HFFc6 (cell line): Measurements from ENCODE around the gene ALG3. TPM values are rescaled to one million over a fixed set of nuclear protein-coding genes. Genes with fewer than 3 reads are reported as not detected.

Source experiments
- DNase-seq: peaks from one replicate; pipeline ENCODE4 v3.0.0-alpha.2; 2018
- H3K27ac Mint-ChIP-seq: 2 replicates; pipeline ENCODE4 v1.8.0; 2020; ENCODE audit warnings: mild to moderate bottlenecking, mixed read lengths
- H3K27me3 Mint-ChIP-seq: 2 replicates; pipeline ENCODE4 v1.8.0; 2021; ENCODE audit warnings: mild to moderate bottlenecking, moderate library complexity, mixed read lengths; ENCODE audit not compliant: insufficient read depth
- H3K36me3 Mint-ChIP-seq: 2 replicates; pipeline ENCODE4 v1.8.0; 2021; ENCODE audit warnings: low read depth, mixed read lengths
- H3K4me1 Mint-ChIP-seq: 2 replicates; pipeline ENCODE4 v1.8.0; 2020; ENCODE audit warnings: low read depth, mixed read lengths
- H3K4me3 Mint-ChIP-seq: 2 replicates; pipeline ENCODE4 v1.8.0; 2020; ENCODE audit warnings: mild to moderate bottlenecking, moderate library complexity, mixed read lengths
- H3K9me3 Mint-ChIP-seq: 2 replicates; pipeline ENCODE4 v1.8.0; 2020; ENCODE audit warnings: mild to moderate bottlenecking, mixed read lengths
- total RNA-seq, 6 experiments: library from RNA; stranded (reverse); fragmentation: NEBNext Ultra II Directional; extraction: Animal tissue kit (Norgen Biotek cat#: 25700); gene quantifications; 2 replicates in 1 of 6; 3 replicates in 5 of 6; pipeline ENCODE4 v1.2.3, GENCODE V29; 2021
- TF ChIP-seq, protein P1 (sequence below): fragments of 200-600 bp; sonication (generic); IDR thresholded peaks from 2 replicates; pipeline ENCODE4 v1.5.0; 2021; ENCODE audit warnings: antibody characterized with exemption, mild to moderate bottlenecking

ALG3 gene
- total RNA-seq, 6 experiments from 2014 or later = 60.0 to 75.3 (median 69.5) TPM

DNA sequence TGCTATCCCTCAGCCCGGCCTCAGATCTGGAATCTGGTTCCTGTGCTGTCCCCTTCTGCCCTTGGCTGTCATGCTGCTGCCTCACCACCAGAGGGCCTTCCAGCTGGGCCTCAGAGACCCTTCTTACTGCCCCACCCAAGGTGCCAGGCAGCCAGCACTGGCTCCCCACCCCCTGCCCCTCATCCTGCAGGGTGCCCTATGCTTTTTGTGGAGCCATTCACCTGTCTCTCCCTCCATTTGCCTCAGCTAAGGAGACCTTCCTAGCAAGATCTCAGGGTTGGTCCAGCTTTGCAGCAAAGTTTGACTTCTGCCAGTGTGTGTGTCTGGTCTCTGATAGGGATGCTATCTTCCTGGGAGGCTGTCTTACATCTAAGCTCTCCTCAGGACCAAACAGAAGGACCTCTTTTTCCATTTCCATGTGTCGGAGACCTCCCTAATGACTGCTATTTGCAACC lies 21.3 kb downstream of the ALG3 start:
- Mint-ChIP-seq H3K27ac (no peak overlapping the region), H3K27me3 (peaks cover 43% of the 10 kb centered on the region), H3K9me3 (no peaks in the 10 kb centered on the region), H3K4me1 (peaks cover 6% of the 10 kb centered on the region), H3K36me3 (peaks cover 5% of the 10 kb centered on the region; the same call in 1 of the 2 replicates), H3K4me3 (no peak overlapping the region)
- no peak for DNase-seq
- TF ChIP-seq, protein P1, sequence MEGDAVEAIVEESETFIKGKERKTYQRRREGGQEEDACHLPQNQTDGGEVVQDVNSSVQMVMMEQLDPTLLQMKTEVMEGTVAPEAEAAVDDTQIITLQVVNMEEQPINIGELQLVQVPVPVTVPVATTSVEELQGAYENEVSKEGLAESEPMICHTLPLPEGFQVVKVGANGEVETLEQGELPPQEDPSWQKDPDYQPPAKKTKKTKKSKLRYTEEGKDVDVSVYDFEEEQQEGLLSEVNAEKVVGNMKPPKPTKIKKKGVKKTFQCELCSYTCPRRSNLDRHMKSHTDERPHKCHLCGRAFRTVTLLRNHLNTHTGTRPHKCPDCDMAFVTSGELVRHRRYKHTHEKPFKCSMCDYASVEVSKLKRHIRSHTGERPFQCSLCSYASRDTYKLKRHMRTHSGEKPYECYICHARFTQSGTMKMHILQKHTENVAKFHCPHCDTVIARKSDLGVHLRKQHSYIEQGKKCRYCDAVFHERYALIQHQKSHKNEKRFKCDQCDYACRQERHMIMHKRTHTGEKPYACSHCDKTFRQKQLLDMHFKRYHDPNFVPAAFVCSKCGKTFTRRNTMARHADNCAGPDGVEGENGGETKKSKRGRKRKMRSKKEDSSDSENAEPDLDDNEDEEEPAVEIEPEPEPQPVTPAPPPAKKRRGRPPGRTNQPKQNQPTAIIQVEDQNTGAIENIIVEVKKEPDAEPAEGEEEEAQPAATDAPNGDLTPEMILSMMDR = peak; percentile 92

DNA sequence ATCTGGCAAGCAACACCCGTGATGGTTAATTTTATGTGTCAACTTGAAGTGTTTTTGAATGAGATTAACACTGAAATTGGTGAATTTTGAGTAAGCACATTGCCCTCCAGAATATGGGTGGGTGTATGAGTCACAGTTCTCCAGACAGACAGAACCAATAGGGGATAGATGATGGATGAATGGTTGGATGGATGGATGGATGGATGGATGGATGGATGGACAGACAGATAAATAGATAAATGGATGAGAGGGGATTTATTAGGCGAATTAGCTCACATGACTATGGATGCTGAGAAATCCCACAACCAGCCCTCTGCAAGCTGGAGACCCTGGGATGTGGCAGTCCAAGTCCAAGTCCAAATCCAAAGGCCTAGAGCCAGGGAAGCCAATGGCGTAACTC lies 24.8 kb downstream of the ALG3 start:
- H3K36me3 Mint-ChIP-seq = no peaks in the 10 kb centered on the region
- no peak for DNase-seq
- H3K4me3 Mint-ChIP-seq = no peak overlapping the region
- H3K9me3 Mint-ChIP-seq = no peaks in the 10 kb centered on the region
- H3K4me1 Mint-ChIP-seq = no peaks in the 10 kb centered on the region
- TF ChIP-seq, protein P1 = no peak
- H3K27me3 Mint-ChIP-seq = peaks cover 27% of the 10 kb centered on the region
- no peak overlapping the region for H3K27ac Mint-ChIP-seq

DNA sequence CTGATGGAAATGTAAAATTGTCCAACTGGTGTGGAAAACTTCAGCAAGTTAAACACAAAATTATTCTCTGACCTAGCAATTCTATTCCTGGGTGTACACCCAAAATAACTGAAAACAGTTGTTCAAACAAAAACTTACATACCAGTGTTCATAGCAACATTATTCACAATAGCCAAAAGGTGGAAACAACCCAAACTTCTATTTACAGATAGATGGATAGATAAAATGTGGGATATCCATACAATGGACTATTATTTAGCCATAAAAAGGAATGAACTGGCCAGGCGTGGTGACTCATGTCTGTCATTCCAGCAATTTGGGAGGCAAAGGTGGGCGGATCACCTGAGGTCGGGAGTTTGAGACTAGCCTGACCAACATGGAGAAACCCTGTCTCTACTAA lies 26.2 kb downstream of the ALG3 start:
- Mint-ChIP-seq H3K4me3 (no peak overlapping the region), H3K4me1 (no peaks in the 10 kb centered on the region), H3K27me3 (peaks cover 15% of the 10 kb centered on the region), H3K9me3 (no peaks in the 10 kb centered on the region), H3K27ac (no peak overlapping the region), H3K36me3 (no peaks in the 10 kb centered on the region)
- TF ChIP-seq, protein P1 = no peak
- DNase-seq = no peak

DNA sequence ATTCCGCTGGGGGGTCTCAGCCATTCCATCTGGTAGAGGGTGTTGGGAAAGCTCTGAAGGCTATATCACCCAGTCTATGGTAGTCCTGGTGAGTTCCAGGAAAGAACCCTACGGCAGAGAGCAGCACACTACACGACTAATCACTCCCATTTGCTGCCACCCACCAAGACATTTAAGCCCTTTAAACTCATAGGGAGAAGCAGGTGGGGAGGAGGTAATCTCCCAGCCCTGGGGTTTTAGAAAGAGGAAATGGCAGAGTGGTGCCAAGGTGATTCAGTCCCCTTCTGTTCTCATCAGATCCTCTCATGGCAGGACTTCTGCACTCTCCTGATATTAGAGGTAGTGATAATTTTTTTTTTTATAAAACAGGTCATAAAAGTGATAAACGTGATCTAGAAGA lies 29.9 kb downstream of the ALG3 start:
- TF ChIP-seq, protein P1 = no peak
- Mint-ChIP-seq H3K36me3 (no peaks in the 10 kb centered on the region), H3K27me3 (no peaks in the 10 kb centered on the region; the same call in 1 of the 2 replicates), H3K9me3 (no peaks in the 10 kb centered on the region), H3K27ac (no peak overlapping the region), H3K4me1 (no peaks in the 10 kb centered on the region), H3K4me3 (no peak overlapping the region)
- no peak for DNase-seq

DNA sequence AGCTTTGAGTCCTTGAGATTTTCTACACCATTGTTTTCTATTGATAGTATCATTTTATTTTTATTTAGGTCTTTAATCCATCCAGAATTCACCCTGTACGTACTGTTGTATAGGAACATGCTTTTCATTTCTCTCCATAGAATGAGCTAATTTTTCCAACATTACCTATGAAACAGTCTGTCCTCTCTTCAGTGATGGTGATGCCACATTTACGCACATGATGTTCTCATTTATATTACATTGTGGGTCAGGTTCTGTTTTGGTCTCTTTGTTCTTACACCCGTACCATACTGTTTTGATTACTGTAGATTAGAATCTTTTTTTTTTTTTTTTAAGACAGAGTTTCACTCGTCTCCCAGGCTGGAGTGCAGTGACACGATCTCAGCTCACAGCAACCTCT lies 37.0 kb downstream of the ALG3 start:
- TF ChIP-seq, protein P1 = no peak
- Mint-ChIP-seq H3K36me3 (no peaks in the 10 kb centered on the region), H3K27me3 (peaks cover 12% of the 10 kb centered on the region), H3K4me1 (0 out of 2 replicates have a peak, but pooled peaks cover 6% of the 10 kb centered on the region), H3K9me3 (no peaks in the 10 kb centered on the region), H3K27ac (no peak overlapping the region), H3K4me3 (no peak overlapping the region)
- DNase-seq = no peak

DNA sequence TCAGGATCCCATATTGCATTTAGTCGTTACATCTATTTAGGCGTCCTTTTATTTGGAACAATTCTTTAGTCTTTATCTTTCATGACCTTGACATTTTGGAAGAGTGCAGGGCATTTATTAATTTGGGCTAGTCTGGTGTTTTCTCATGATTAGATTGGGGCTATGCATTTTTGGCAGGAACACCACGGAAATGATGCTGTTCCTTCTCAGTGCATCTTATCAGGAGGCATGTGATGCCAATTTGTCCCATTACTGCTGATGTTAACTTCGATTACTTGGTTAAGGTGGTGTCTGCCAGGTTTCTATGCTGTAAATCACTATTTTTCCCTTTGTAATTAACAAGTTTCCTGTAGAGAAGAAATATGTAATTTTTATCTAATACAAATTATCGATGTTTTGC lies 37.5 kb downstream of the ALG3 start:
- 0 out of 2 replicates have a peak, but pooled peaks cover 6% of the 10 kb centered on the region for H3K4me1 Mint-ChIP-seq
- peaks cover 16% of the 10 kb centered on the region for H3K27me3 Mint-ChIP-seq
- no peak overlapping the region for H3K4me3 Mint-ChIP-seq
- TF ChIP-seq, protein P1 = no peak
- DNase-seq = no peak
- no peaks in the 10 kb centered on the region for H3K9me3 Mint-ChIP-seq
- no peaks in the 10 kb centered on the region for H3K36me3 Mint-ChIP-seq
- H3K27ac Mint-ChIP-seq = no peak overlapping the region
